ENCODE data around the gene NLRC4. TPM values are rescaled to one million over a fixed set of nuclear protein-coding genes. Genes with fewer than 3 reads are reported as not detected.

Gene NLRC4
- polyA plus RNA-seq, 1 donor (not counting 4 experiments of a cell fraction or from before 2014, with no cell fraction given), result not detected

GRCh38 chr2:32220445-32220844 lies 44.2 kb downstream of the NLRC4 start:
- Histone ChIP-seq H3K27me3 (ENCODE audit: control insufficient read depth, extremely low read depth, insufficient read depth, low read length) (no peaks in the 10 kb centered on the region), H3K79me2 (ENCODE audit: control insufficient read depth, insufficient read depth, low read length) (no peaks in the 10 kb centered on the region), H3K9me3 (ENCODE audit: control insufficient read depth, low read depth, low read length) (no peaks in the 10 kb centered on the region), H3K36me3 (ENCODE audit: control insufficient read depth in 2 of 2, extremely low read depth in 1 of 2, insufficient read depth in 2 of 2, low read length in 2 of 2) (peaks cover 6 to 11% of the 10 kb centered on the region in 2 experiments), H3K9me1 (ENCODE audit: control insufficient read depth, extremely low read depth, insufficient read depth, low read length) (no peaks in the 10 kb centered on the region), H3K27ac (ENCODE audit: control insufficient read depth, insufficient read depth, low read length) (no peak overlapping the region), H3K4me2 (ENCODE audit: control insufficient read depth, extremely low read depth, insufficient read depth, low read depth, low read length) (no peak overlapping the region), H4K20me1 (ENCODE audit: control insufficient read depth, extremely low read depth, insufficient read depth, low read length) (no peaks in the 10 kb centered on the region), H2AFZ (ENCODE audit: control insufficient read depth, low read length) (no peak overlapping the region), H3K4me1 (ENCODE audit: control insufficient read depth, extremely low read depth, insufficient read depth, low read length) (no peaks in the 10 kb centered on the region), H3K4me3 (ENCODE audit: control insufficient read depth in 2 of 3, extremely low read depth in 1 of 3, insufficient read depth in 2 of 3, low read depth in 1 of 3, low read length in 3 of 3) (no peak overlapping the region), H3K9ac (ENCODE audit: control insufficient read depth, extremely low read depth, insufficient read depth, low read length) (no peak overlapping the region)
- DNase-seq (ENCODE audit: low read depth, low spot score) (no peak), FAIRE-seq (no peak)
- dilution Hi-C loops (cut with MboI; ENCODE audit: extremely low pct_ligation_motif_present, low sequenced_read_pairs), result no loop called here
- no peak for TF ChIP-seq EZH2 (IDR thresholded peaks at IDR 0.05; ENCODE audit: low read length)
- TF ChIP-seq CTCF (optimal IDR thresholded peaks at IDR 0.05 in 1 of 3, IDR thresholded peaks at IDR 0.05 in 1 of 3, conservative IDR thresholded peaks at IDR 0.05 in 1 of 3; ENCODE audit: extremely low read depth in 1 of 3, insufficient read depth in 2 of 3, low read length in 3 of 3), result no peak

- no peaks in the 10 kb centered on the region for H3K9me1 ChIP-seq (ENCODE audit: control insufficient read depth, extremely low read depth, insufficient read depth, low read length)
- FAIRE-seq, result no peak
- no peak overlapping the region for H2AFZ ChIP-seq (ENCODE audit: control insufficient read depth, low read length)
- TF ChIP-seq EZH2 (IDR thresholded peaks at IDR 0.05; ENCODE audit: low read length), result no peak
- TF ChIP-seq CTCF (optimal IDR thresholded peaks at IDR 0.05 in 1 of 3, IDR thresholded peaks at IDR 0.05 in 1 of 3, conservative IDR thresholded peaks at IDR 0.05 in 1 of 3; ENCODE audit: extremely low read depth in 1 of 3, insufficient read depth in 2 of 3, low read length in 3 of 3), result no peak
- H3K4me3 ChIP-seq (ENCODE audit: control insufficient read depth in 2 of 3, extremely low read depth in 1 of 3, insufficient read depth in 2 of 3, low read depth in 1 of 3, low read length in 3 of 3), result no peak overlapping the region
- H3K4me2 ChIP-seq (ENCODE audit: control insufficient read depth, extremely low read depth, insufficient read depth, low read depth, low read length), result no peak overlapping the region
- no peak overlapping the region for H3K27ac ChIP-seq (ENCODE audit: control insufficient read depth, insufficient read depth, low read length)
- no peaks in the 10 kb centered on the region for H3K4me1 ChIP-seq (ENCODE audit: control insufficient read depth, extremely low read depth, insufficient read depth, low read length)
- H3K79me2 ChIP-seq (ENCODE audit: control insufficient read depth, insufficient read depth, low read length), result no peaks in the 10 kb centered on the region
- peaks cover 0 to 2% of the 10 kb centered on the region in 2 experiments for H3K36me3 ChIP-seq (ENCODE audit: control insufficient read depth in 2 of 2, extremely low read depth in 1 of 2, insufficient read depth in 2 of 2, low read length in 2 of 2)
- DNase-seq (ENCODE audit: low read depth, low spot score), result no peak
- dilution Hi-C loops (cut with MboI; ENCODE audit: extremely low pct_ligation_motif_present, low sequenced_read_pairs), result no loop called here
- no peaks in the 10 kb centered on the region for H4K20me1 ChIP-seq (ENCODE audit: control insufficient read depth, extremely low read depth, insufficient read depth, low read length)
- H3K9ac ChIP-seq (ENCODE audit: control insufficient read depth, extremely low read depth, insufficient read depth, low read length), result no peak overlapping the region
- H3K9me3 ChIP-seq (ENCODE audit: control insufficient read depth, low read depth, low read length), result no peaks in the 10 kb centered on the region
- H3K27me3 ChIP-seq (ENCODE audit: control insufficient read depth, extremely low read depth, insufficient read depth, low read length), result no peaks in the 10 kb centered on the region
These were observed 52.4 kb downstream of the NLRC4 start for GRCh38 chr2:32212295-32212694.

All from keratinocyte (primary cell).